ENCODE results near the gene SND1.
"Not testable (repeated sequence)": the region's sequence is repeated elsewhere in the genome, so short reads cannot be mapped to it uniquely, and the experiment has no call there.

SND1 gene

DNA sequence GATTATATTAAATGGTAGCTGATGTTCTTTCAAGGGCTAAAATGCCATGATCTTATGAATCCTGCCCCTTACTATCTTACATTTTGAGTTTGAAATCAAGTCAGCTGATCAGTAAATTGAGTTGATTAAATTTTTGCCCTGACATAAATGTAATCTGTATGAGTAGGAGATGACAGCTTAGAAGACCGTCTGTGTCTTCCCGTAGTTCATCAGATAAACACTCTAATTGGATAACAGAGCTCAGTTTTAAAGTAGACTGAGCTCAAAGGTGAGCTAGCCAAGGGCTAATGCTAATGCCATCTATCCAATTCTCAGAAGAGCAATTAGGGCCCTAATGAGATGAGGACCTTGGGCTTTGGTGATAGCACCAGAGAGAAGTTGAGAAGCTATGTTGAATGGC is 296.3 kb downstream of the SND1 start:
- no peak for DNase-seq

DNA sequence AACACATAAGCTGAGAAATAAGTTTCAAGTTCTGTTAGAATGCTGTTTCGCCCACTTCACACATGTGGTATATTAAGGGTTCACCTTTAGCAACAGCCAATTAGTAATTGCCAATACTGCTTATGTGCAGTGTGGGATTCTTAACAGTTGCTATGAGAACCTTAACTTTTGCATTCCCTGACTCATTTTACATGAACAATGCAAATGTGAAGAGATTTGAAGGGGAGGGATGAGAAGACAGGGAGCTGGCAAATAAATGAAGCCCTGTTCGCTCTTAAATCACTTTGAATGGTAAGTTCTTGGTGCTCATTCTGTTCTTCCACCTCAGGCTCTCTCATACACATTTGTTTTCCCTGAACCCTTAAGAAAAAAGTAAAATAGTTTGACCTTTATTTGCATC is 296.9 kb downstream of the SND1 start:
- DNase-seq: no peak

DNA sequence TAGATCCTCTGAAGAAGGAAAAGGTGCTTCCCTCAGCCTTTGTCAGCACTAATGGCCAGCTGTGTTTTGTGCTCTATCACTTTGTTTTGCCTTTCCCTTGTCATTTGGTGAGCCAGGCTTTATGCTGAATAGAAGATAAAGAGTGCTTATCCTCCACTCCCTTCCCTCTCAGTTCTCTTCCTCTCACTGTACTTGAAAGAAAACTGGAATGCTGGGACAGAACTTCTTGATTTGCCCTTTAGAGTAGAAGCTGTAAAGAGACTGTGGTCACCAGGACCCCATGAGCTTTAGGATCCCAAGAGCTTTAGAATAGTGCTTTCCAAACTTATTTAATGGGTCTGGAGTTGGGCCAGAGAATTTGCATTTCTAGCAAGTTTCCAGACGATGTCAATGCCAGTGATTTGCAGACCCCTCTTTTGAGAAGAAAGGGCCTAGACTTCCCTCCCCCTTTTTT is 297.8 kb downstream of the SND1 start:
- DNase-seq: no peak

DNA sequence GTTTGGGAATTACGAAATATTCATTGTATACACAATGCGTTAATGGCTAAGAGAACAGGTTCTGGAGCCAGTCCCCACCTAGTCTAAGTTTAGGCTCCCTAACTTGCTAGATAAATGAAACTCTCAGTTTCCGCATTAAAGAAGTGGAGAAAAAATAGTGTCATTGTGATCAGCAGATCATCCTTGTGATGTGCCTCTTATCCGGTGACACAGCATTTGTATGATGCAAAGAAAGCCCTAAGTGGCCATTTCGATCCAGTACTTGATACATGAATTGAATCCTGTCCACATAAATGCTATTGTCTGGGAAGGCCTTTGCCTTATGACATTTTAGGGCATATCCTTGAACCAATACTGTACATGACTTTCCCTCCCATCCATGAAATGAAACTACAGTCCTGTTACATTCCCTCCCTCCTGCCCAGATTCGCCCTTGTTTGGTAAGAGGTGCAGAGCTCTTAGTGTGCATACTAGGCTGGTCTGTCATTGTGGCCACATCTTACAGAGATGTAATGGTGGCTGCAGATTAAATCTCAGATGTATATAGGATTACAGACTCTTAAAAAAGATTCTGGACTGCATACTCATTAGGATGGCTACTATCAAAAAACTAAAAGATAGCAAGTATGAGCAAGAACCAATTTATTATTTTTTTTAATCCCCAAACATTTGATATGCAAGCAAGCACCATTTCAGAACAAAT is 298.4 kb downstream of the SND1 start:
- DNase-seq: no peak

DNA sequence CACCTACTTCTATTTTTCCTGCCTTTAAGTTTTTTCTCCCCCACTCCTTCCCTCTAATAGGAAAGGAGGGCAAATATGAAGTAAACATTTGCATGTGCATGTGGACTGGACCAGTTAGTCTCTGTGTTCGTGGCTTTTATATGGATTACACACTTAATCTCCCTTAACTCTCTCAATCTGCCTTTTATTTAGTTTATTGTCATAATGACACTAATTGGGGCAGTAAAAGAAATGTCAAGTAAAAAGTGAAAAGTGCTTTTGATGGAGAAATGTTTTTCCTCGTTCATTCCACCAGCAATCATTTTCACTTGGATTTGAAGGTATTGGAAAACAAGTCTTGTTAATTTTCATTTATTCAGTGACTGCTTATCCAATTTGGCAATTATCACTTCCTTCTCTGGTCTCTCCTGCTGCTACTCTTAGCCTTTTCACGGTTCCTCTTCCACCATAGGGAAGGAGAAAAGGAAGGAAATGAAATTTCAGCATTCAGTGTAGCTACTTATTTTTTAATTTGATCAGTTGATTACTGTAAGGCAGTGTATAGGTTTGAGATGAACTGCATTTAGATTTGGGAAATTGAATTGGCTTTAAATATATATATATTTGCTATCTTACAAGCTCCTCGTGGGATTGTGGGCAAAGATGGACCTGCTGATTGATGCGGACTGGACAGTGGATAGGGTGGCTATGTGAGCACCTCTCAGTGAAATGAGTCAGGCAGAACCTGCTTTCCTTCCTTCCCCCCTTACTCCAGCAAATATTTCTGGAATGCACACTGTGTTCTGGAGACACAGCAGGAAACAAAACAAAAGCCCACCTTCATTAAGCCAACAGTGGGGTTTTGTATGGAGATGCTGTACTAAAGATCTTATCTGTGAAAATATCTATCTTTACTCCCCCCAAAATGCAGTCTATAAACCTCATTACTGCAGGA is 301.7 kb downstream of the SND1 start:
- no peak for DNase-seq

DNA sequence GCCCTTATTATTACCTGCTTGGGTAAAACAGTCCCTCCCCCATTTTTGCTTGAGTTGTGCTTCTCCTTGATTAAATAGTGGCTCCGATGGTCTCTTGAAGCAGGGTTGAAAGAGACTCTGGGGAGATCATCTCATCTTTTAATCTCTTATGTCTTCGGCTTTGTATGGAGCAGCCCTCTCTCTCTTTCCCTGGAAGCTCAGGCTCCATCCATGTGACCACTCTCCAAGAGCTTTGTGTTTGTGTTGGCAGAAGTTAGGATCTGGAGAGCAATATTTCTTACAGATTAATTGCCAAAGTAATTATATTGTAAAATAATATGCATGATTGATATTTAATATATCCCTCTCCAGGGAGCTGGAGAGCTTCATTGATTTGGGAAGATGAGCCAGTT is 302.4 kb downstream of the SND1 start:
- DNase-seq: peak; percentile 41

DNA sequence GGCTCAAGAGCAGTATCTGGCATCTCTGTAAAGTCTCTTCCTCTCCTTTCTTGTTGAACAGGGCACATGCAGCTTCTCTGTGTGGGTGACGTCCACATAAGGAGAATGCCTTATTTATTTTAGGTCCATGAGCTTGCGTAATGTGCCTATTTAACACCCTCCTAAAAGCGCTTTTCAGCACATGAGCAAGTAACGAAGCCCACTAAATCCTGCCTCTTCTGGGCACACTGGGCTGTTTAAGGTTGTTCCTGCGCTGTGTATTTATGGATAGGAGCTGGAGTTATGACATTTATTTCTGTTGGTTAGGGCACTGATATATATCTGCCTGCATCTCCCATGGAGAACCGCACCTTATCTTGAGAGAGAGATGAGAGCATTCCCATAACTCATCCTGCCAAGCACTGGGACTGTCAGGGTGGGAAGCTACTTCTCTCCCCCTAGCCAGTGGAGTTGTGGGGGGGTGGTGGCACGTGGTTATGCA is 303.1 kb downstream of the SND1 start:
- DNase-seq: no peak

DNA sequence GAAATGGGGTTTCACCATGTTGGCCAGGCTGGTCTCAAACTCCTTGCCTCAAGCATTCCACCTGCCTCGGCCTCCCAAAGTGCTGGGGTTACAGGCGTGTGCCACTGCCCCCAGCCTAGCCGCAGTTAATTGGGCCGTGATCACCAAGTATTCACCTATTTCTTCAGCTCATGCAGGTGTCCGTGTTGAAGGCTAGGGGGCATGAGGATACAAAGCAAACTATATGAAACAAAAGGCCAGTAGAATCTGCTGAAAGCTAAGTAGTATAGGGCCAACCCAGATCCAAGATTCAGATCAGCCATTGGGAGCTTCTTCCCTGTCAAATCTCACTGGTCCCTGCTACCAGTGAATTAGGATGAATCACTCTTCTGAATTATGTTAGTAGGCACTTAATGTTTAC is 305.9 kb downstream of the SND1 start:
- DNase-seq: no peak

DNA sequence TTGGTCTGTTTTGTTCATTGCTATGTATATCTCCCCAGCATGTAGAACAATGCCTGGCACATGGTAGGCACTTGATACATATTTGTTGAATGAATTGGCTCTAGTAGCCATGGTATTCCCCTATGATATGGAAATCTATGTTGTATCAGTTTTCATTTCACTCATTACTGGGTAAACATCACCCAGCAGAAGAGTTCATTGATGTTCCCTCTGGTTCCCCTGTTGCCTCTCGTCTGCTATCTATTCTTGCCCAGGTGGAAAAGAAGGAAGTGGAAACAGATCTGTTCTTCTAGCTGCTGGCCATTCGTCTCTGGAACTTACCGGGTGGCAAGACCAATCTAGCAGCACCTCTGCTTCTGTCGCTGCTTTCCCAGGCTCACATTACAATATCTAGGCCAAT is 307.8 kb downstream of the SND1 start:
- DNase-seq: no peak

DNA sequence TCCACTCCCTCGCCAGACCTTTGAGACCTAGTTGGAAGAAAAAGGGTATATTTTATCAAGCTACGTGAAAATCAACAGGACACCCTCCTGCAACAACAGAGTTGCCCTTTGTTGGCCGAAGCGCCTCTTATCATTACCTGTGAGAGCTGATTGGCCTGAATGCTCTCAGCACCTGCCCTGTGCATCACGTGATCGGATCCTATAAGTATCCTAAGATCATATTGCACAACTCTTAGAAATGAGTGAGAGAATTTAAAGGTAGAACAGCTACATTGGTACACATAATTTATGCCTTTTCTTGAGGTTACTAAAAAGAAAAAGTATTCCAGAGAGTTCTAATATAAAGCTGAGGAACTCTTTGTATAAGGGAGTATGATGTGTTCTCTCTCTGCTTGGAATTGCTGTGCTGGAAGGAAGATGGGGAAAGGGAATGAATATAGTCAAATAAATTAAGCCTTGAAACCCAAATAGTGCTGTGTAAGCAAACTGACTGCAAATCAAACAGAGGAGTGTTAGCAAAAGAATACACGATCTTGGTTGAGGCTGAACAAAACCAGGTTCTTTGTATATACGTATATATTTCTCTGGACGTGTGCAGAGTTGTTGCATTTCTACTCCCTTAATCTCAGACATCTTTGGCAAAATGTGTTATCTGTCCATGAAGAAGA is 309.9 kb downstream of the SND1 start:
- DNase-seq: peak; percentile 6

DNA sequence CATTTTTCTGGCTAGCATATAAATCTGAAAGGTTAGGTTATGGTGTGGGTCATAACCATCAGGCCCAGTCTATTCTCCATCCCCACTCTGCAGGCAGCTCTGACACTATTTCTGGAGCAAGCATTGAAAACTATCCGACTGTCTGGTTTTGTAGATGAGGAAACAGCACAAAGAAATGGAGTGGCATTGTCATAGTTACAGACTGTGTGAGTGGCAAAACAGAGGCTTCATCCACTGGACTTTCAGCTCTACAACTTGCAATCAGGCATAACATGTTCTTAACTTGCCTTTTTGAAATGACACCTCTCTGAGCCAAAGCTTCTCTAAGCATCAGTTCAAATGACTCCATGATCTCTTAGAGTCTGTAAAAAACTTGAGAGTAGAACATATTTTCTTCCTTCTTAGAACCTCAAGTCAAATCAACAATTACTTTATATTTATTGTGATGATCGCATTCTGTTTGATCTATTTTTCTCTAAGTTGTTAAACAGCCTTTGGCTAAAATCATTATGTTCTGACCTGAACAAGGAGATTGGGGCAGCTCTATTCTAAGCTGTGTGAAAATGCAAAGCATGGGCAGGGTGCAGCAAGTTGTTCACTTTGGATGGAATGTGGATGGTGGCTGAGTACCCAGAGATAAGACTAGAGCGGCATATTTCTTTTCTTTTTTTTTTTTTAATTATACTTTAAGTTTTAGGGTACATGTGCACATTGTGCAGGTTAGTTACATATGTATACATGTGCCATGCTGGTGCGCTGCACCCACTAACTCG is 310.8 kb downstream of the SND1 start:
- DNase-seq: no peak

DNA sequence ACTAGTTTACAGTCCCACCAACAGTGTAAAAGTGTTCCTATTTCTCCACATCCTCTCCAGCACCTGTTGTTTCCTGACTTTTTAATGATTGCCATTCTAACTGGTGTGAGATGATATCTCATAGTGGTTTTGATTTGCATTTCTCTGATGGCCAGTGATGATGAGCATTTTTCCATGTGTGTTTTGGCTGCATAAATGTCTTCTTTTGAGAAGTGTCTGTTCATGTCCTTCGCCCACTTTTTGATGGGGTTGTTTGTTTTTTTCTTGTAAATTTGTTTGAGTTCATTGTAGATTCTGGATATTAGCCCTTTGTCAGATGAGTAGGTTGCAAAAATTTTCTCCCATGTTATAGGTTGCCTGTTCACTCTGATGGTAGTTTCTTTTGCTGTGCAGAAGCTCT is 311.9 kb downstream of the SND1 start:
- DNase-seq: not testable (repeated sequence)

DNA sequence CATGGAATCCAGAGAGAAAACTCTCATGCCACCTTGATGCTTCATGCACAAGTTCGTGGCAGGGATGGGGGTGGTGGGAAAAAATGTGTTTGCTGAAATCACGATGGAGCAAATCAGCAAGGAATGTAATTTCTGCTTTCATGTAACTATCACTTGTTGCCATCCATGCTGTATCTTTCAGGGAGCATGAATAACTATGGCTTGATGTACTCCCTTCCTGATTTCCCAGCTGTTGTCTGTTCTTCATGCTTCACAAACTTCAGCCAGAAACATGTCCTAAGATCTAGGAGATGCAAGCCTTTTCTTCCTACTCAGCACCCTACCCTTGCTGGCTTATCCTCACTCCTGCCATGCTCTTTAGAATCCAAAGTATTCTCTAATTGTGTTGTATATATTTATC is 315.3 kb downstream of the SND1 start:
- no peak for DNase-seq

DNA sequence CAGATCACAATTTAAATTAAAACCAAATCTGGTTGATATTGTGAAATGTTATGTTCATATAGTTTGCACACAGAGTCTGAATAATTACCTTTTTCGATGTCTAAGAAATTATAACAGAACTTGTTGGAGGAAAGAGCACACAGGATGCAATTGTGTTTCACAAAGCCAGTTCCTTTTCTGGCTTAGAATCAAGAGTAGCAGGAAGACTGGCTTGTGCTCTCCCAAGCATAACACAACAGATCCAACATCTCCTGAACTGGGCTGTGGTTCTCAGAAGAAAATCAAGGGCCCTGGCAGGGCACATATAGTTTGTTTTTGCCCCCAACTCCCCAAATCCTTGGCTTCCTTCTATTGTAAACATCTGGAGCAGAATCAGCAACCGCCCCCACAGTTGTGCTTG is 316.6 kb downstream of the SND1 start:
- DNase-seq: no peak

DNA sequence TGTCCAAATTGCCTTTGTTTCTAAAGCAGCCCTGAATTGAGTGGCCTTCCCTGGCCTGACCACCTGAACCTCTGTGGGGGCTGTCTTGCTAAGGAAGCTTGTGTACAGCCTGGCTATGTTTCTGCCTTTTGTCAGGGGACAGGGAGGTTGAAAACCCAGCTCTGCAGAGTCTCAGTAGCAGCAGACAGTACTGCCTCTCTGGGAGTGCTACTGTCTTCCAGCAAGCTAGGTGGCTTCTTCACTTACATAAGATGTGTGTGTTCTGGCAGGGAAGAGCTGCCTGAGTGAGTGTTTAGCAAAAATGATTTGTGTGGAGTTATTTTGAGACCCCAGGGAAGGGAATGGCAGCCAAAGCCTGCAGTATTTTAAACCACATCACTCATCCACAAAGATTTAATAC is 321.8 kb downstream of the SND1 start:
- no peak for DNase-seq

DNA sequence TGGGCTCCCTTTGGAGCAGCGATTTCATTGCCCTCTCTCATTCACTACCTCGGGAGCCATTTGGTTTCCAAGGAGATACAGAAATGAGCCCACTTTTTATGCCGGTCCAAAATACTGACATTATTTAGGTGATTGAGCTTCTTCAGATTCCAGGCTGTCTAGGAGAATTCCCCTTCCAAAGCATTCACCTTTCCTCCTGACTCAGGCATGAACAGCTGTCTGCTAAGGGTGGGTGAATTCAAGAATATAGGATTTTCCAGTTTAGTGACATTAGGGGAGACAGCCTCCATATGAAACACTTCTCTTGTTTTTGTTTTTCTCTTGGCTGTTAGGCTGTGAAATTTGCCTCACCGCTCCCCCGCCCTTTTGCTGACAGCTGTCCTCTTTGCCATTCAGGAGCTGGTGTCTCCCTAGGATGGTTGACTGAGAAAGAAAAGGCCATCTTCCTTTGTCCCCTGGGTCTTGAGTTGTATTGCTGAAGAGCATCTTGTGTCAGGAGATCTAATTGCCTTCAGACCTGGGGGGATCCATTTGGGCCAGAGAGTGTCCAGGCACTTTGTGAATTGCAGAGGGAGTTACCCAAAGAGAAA is 322.5 kb downstream of the SND1 start:
- no peak for DNase-seq

DNA sequence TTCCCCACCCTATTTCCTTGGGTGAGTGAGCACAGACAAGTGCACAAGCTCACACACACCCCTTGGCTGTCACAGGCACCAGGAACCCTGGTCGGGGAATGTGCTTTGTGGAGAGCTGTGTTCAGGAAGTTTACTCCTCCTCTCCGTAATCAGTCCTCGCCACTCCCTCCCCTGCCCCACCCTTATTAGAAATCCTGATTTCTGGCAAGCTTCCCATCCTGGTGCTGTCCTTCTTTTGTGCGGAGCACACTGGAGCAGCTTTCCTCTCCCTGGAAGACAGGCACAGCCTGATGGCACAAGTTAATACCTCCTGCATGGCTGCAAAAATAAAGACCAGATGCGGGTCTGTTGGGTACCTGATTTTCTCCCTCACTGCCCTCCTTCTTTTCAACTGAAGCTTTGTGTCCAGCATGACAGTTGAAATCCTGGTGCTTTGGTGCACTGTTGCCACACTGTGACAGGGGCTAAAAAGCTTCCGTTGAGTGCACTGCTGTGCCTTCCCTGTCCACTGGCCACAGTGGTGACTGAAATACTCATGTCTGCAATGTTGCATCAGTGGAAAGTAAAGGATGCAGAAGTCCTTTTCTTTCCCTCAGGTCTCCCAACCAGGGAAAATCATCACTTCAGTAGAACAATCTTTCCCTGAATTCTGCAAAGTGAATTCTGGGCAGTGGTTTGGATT is 324.2 kb downstream of the SND1 start:
- DNase-seq: peak; percentile 2

DNA sequence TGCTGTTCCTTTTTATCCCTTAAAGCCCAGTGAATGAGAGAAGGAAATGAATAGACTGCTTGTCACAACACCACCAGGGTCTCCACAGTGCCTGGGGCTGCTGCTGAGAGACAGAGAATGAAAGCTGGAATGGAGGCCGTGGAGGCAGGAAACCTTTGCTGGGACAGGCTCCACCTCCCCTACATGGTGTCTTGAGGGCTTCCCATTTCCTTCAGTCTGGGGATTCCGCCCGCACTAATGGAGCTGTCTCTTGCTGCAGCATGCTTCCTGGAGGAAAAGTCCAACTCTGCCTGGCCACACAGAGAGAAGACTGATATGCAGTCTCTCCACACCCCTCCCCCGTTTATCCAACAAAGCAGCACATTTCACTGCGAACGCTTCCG is 324.7 kb downstream of the SND1 start:
- DNase-seq: no peak

DNA sequence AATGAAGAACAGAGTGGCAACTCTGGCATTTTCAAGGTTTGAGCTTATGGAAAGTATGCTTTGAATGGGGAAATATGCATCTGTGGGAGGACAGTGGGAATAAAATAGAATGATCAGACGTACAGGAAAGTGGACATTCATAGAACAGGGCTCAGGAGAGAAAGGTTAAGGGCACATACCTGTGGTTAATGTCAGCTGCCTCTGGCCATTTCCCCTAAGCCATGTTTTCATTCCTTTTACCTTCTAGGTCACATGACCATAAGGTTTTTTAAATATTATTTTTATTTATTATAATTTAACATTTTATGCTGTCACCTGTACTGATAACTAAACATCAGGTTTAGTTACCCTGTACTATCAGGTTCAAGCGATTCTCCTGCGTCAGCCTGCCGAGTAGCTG is 326.4 kb downstream of the SND1 start:
- no peak for DNase-seq

DNA sequence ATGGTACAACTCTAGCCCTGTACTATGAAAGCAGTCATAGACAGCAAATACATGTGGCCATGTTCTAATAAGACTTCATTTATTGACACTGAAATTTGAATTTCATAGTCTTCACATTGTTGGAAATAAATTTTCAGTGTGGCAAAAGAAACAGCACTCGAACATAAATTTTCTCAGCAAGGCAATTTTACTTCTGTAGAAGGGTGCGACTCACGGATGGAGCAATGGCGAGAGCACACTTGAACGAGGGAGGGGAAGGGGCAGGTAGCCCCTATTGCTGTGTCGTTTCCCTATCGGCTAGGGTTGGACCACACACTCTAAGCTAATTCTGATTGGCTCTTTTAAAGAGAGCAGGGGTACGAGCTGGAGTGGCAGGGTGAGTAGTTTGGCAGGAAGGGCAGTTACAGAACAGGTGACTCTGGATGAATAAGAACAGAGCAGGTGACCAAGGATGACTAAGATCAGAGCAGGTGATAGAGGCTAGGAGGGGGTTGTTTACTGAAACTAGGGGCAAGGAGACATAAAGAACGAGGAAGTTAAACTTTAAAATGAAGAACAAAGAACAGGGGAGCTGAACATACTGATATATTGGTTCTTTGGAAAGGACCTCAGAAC is 327.2 kb downstream of the SND1 start:
- DNase-seq: no peak

DNA sequence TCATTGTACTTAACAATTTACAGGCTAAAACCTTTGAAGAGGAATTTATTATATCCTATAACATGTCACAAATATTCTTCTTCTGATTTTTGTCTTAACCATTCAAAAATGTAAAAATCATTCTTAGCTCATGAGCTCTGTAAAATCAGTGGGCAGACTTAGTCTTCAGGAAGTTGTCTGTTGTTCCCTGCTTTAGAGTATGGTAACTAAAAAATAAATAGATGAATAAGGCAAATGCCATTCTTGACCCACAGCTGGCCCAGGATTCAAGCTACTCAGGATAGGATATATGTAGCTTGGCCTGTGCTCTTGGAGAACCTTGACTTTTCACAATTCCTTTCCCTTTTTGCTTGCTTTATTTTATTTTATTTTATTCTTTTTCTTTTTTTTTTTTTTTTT is 327.7 kb downstream of the SND1 start:
- DNase-seq: no peak

All from NCI-H1105 (cell line).